HepG2 (cell line): ENCODE measurements around the gene SYNE1. TPM values are rescaled to one million over a fixed set of nuclear protein-coding genes. Genes with fewer than 3 reads are reported as not detected.

Experiments
- ATAC-seq: fragments of 200-7000 bp; cut with Tn5 transposase; 3 replicates; pipeline ENCODE4 v1.9.1; 2020; ENCODE audit warnings: mild to moderate bottlenecking, moderate library complexity
- BruUV-seq: library from RNA; stranded (reverse); fragments of 400-500 nt; replicated peaks from 2 replicates; lab custom pipeline; 2021; lab: Mats Ljungman, UMichigan
- CTCF ChIA-PET: fragments of 300-600 bp; formaldehyde crosslinking; extraction: SDS; loops from one replicate; lab custom pipeline; 2021; ENCODE audit warnings: low total read pairs, inconsistent platforms, low intra/inter-chr PET ratio; lab: Yijun Ruan, JAX
- POLR2A ChIA-PET: fragments of 350-600 bp; sonication (Branson Sonifier 250); formaldehyde crosslinking; loops from one replicate; lab custom pipeline; 2020; ENCODE audit warnings: antibody characterized with exemption, inconsistent platforms; lab: Yijun Ruan, JAX
- DNase-seq: peaks from one replicate; pipeline ENCODE4 v3.0.0-alpha.2; 2015; ENCODE audit warnings: low spot score
- FAIRE-seq: peaks from 3 replicates; lab custom pipeline; 2011; peaks lifted over from hg19 to GRCh38; lab: Jason Lieb, UNC
- H2AFZ ChIP-seq: one replicate; pipeline ENCODE4 v1.6.1; 2011; ENCODE audit warnings: low read length, inconsistent platforms
- H3K27ac ChIP-seq: fragments of 300-600 bp; 3 replicates; pipeline ENCODE4 v1.8.0; 2011; ENCODE audit warnings: mixed run types, mild to moderate bottlenecking, mixed read lengths, low read length, inconsistent platforms; ENCODE audit not compliant: insufficient read depth; ENCODE audit errors: extremely low read length
- H3K27me3 ChIP-seq, 2 experiments: fragments of 200-600 bp in 1 of 2; 2 replicates in 1 of 2; 3 replicates in 1 of 2; pipeline versions ENCODE4 v1.6.0 to v1.8.0; 2011; ENCODE audit warnings: low read length in 2 of 2, mild to moderate bottlenecking in 2 of 2, moderate library complexity in 2 of 2, inconsistent platforms in 1 of 2; ENCODE audit not compliant: insufficient read depth in 2 of 2, control insufficient read depth in 1 of 2
- H3K36me3 ChIP-seq, 2 experiments: fragments of 200-600 bp in 1 of 2; replicated peaks in 1 of 2; 2 replicates in 1 of 2; 3 replicates in 1 of 2; pipeline versions ENCODE4 v1.5.1 to v1.8.0; 2011; ENCODE audit warnings: low read length in 2 of 2, inconsistent platforms in 1 of 2; ENCODE audit not compliant: insufficient read depth in 2 of 2, control insufficient read depth in 1 of 2
- H3K4me1 ChIP-seq: 2 replicates; pipeline ENCODE4 v1.5.1; 2012; ENCODE audit warnings: low read length, inconsistent platforms; ENCODE audit not compliant: insufficient read depth
- H3K4me2 ChIP-seq: 2 replicates; pipeline ENCODE4 v1.6.0; 2011; ENCODE audit warnings: low read depth, low read length, inconsistent platforms
- H3K4me3 ChIP-seq, 3 experiments: fragments of 200-600 bp in 1 of 3; sonication (generic), shearing (Covaris generic) in 1 of 3; replicated peaks in 1 of 3; 2 replicates each; pipeline ENCODE4 v1.5.1; 2011 to 2016; ENCODE audit warnings: low read length in 3 of 3, inconsistent platforms in 2 of 3, low read depth in 2 of 3, mild to moderate bottlenecking in 2 of 3, control low read depth in 1 of 3, mixed read lengths in 1 of 3; ENCODE audit not compliant: insufficient read depth in 1 of 3
- H3K79me2 ChIP-seq: one replicate; pipeline ENCODE4 v1.6.1; 2011; ENCODE audit warnings: low read length, inconsistent platforms; ENCODE audit not compliant: insufficient read depth
- H3K9ac ChIP-seq: 2 replicates; pipeline ENCODE4 v1.6.0; 2011; ENCODE audit warnings: mild to moderate bottlenecking, low read depth, low read length, inconsistent platforms; ENCODE audit not compliant: insufficient read depth
- H3K9me3 ChIP-seq: 2 replicates; pipeline ENCODE4 v1.5.1; 2012; ENCODE audit warnings: mild to moderate bottlenecking, low read length
- H4K20me1 ChIP-seq: 2 replicates; pipeline ENCODE4 v1.6.0; 2011; ENCODE audit warnings: inconsistent platforms, mild to moderate bottlenecking, low read length, moderate library complexity; ENCODE audit not compliant: insufficient read depth
- ATF6 ChIP-seq: sonication (generic); formaldehyde crosslinking; conservative IDR thresholded peaks from 2 replicates; pipeline ENCODE4 v1.4.0; 2020; ENCODE audit warnings: missing genetic modification reagents
- HNRNPUL1 ChIP-seq: fragments of 200-400 bp; formaldehyde crosslinking; IDR thresholded peaks from 2 replicates; pipeline ENCODE4 v1.6.1; 2017; ENCODE audit warnings: low read depth, mild to moderate bottlenecking, low read length, moderate library complexity
- JARID2 ChIP-seq: sonication (generic); formaldehyde crosslinking; IDR thresholded peaks from 2 replicates; pipeline ENCODE4 v1.8.1; 2023; ENCODE audit warnings: missing genetic modification reagents, inconsistent platforms; ENCODE audit not compliant: insufficient replicate concordance
- MTA3 ChIP-seq: sonication (generic); formaldehyde crosslinking; IDR thresholded peaks from 2 replicates; pipeline ENCODE4 v1.4.0; 2020; ENCODE audit warnings: missing genetic modification reagents
- MTF1 ChIP-seq: sonication (generic); formaldehyde crosslinking; IDR thresholded peaks from 2 replicates; pipeline ENCODE4 v1.5.0; 2020; ENCODE audit warnings: missing genetic modification reagents
- NR1H2 ChIP-seq: sonication (generic); formaldehyde crosslinking; IDR thresholded peaks from 2 replicates; pipeline ENCODE4 v1.8.1; 2022; ENCODE audit warnings: low read depth, missing genetic modification reagents, borderline replicate concordance
- PTBP1 ChIP-seq: fragments of 200-400 bp; formaldehyde crosslinking; IDR thresholded peaks from 2 replicates; pipeline ENCODE4 v1.6.1; 2018; ENCODE audit warnings: low read length, low read depth; ENCODE audit not compliant: poor library complexity, severe bottlenecking
- SP1 ChIP-seq, 2 experiments: fragments of 450-650 bp in 1 of 2; sonication (generic) in 1 of 2; formaldehyde crosslinking in 1 of 2; IDR thresholded peaks; 2 replicates each; pipeline versions ENCODE4 v1.4.0 to v1.6.1; 2016 to 2020; ENCODE audit warnings: missing genetic modification reagents in 1 of 2
- STAT5B ChIP-seq: sonication (generic); formaldehyde crosslinking; IDR thresholded peaks from 2 replicates; pipeline ENCODE4 v1.4.0; 2020; ENCODE audit warnings: missing genetic modification reagents
- ZBTB37 ChIP-seq: sonication (generic); formaldehyde crosslinking; IDR thresholded peaks from 2 replicates; pipeline ENCODE4 v1.4.0; 2020; ENCODE audit warnings: mild to moderate bottlenecking, missing genetic modification reagents
- ZNF225 ChIP-seq: sonication (generic); formaldehyde crosslinking; IDR thresholded peaks from 2 replicates; pipeline ENCODE4 v1.4.0; 2020; ENCODE audit warnings: mild to moderate bottlenecking, missing genetic modification reagents
- ZNF451 ChIP-seq: sonication (generic); formaldehyde crosslinking; IDR thresholded peaks from 2 replicates; pipeline ENCODE4 v1.5.0; 2020; ENCODE audit warnings: mild to moderate bottlenecking, missing genetic modification reagents
- ZNF501 ChIP-seq: sonication (generic); formaldehyde crosslinking; IDR thresholded peaks from 2 replicates; pipeline ENCODE4 v1.5.1; 2020; ENCODE audit warnings: mild to moderate bottlenecking, moderate library complexity, missing genetic modification reagents
- ZNF513 ChIP-seq: sonication (generic); formaldehyde crosslinking; conservative IDR thresholded peaks from 2 replicates; pipeline ENCODE4 v1.5.0; 2020; ENCODE audit warnings: missing genetic modification reagents
- ZNF781 ChIP-seq: sonication (generic); formaldehyde crosslinking; IDR thresholded peaks from 2 replicates; pipeline ENCODE4 v1.5.1; 2020; ENCODE audit warnings: borderline replicate concordance, mild to moderate bottlenecking, missing genetic modification reagents; ENCODE audit errors: not compliant biosample characterization
- ZZZ3 ChIP-seq: sonication (generic); formaldehyde crosslinking; IDR thresholded peaks from 2 replicates; pipeline ENCODE4 v1.4.0; 2020; ENCODE audit warnings: missing genetic modification reagents, mild to moderate bottlenecking, borderline replicate concordance
- WGBS: methylation state at CpG from one replicate; pipeline ENCODE4 v1.1.6; 2017; ENCODE audit warnings: low lambda C conversion rate; 5-methylcytosine and 5-hydroxymethylcytosine counted together
- in situ Hi-C: cut with HindIII; loops from 2 replicates; pipeline ENCODE4 v1.10.0; 2017; ENCODE audit warnings: low pct_unique_long_range_greater_than_20kb; ENCODE audit not compliant: extremely low pct_ligation_motif_present
- intact Hi-C: fragments of 100-400 bp; cut with micrococcal nuclease; formaldehyde crosslinking; loops from one replicate; pipeline ENCODE4 v1.10.0; 2022; ENCODE audit not compliant: unreplicated experiment
- polyA plus RNA-seq, 8 experiments: library from polyadenylated mRNA; depleted of rRNA in 3 of 8; stranded (reverse) in 7 of 8; unstranded in 1 of 8; fragments of >200 nt; fragmentation: Illumina TruSeq in 4 of 8; extraction: Trizol in 4 of 8; gene quantifications; 2 replicates each; pipeline versions ENCODE4 v1.2.1 to v1.2.3, GENCODE V29; 2011 to 2016; ENCODE audit warnings: low read depth in 4 of 8, missing spikeins in 1 of 8, mixed read lengths in 1 of 8; ENCODE audit not compliant: insufficient read depth in 1 of 8
- total RNA-seq, 5 experiments: library from RNA; depleted of rRNA; stranded (reverse); fragments of >200 nt; fragmentation: Illumina TruSeq; extraction: Trizol; gene quantifications; 2 replicates each; pipeline ENCODE4 v1.2.3, GENCODE V29; 2016; ENCODE audit warnings: low read depth in 1 of 5

The SYNE1 gene
- total and polyA plus RNA-seq, 2 of the 13 experiments (the other 11 are each of a cell fraction or from before 2014, with no cell fraction given) = 5.5 to 15.9 TPM

- Histone ChIP-seq H3K4me3 (no peak overlapping the region), H3K27ac (no peak overlapping the region), H3K4me2 (no peak overlapping the region), H3K27me3 (no peaks in the 10 kb centered on the region), H4K20me1 (no peaks in the 10 kb centered on the region), H3K36me3 (no peaks in the 10 kb centered on the region), H3K79me2 (no peaks in the 10 kb centered on the region), H2AFZ (no peak overlapping the region), H3K9ac (no peak overlapping the region), H3K9me3 (no peaks in the 10 kb centered on the region), H3K4me1 (peaks cover 7% of the 10 kb centered on the region; the same call in 1 of the 2 replicates)
- TF ChIP-seq ZNF225 (CRISPR knock-in tag) (no peak), HNRNPUL1 (no peak), ZBTB37 (no peak), NR1H2 (CRISPR knock-in tag) (no peak), SP1 (IDR thresholded peaks at IDR 0.05) (no peak), SP1 (CRISPR knock-in tag; IDR thresholded peaks at IDR 0.05) (no peak), ZNF513 (no peak), MTA3 (no peak), ZNF781 (no peak), MTF1 (no peak), ZNF451 (CRISPR knock-in tag) (no peak), JARID2 (CRISPR knock-in tag) (no peak), ATF6 (CRISPR knock-in tag) (no peak), ZNF501 (CRISPR knock-in tag) (no peak), ZZZ3 (CRISPR knock-in tag) (no peak), PTBP1 (no peak), STAT5B (CRISPR knock-in tag) (no peak)
- DNase-seq = no peak
- ATAC-seq = no peak
- WGBS = 77% methylated on average over 2 of the region's 2 CpGs
- no peak for FAIRE-seq
- intact Hi-C loops (no loop called here), in situ Hi-C loops (no loop called here)
- POLR2A ChIA-PET = no interaction called here
- no TSS peak for BruUV-seq
- CTCF ChIA-PET = no interaction called here
These were observed 65.2 kb downstream of the SYNE1 start for GRCh38 chr6:152571943-152572337.
